KOPT-K1 (cell line): ENCODE measurements around the gene TPX2.
A peak's percentile ranks its signal among the peaks of the same experiment; 100 is the strongest.
"Not testable (repeated sequence)": the region's sequence is repeated elsewhere in the genome, so short reads cannot be mapped to it uniquely, and the experiment has no call there.

Source experiments
- H3K27ac ChIP-seq: fragments of 200-600 bp; sonication (generic); 2 replicates; pipeline ENCODE4 v1.5.1; 2016; ENCODE audit warnings: antibody characterized with exemption, mild to moderate bottlenecking, low read depth, low read length; ENCODE audit not compliant: poor library complexity, severe bottlenecking
- H3K36me3 ChIP-seq: fragments of 200-600 bp; sonication (generic); 2 replicates; pipeline ENCODE4 v1.5.1; 2017; ENCODE audit warnings: antibody characterized with exemption, mild to moderate bottlenecking, low read length, moderate library complexity; ENCODE audit not compliant: insufficient read depth
- H3K9me3 ChIP-seq: fragments of 200-600 bp; sonication (generic); 2 replicates; pipeline ENCODE4 v1.5.1; 2017; ENCODE audit warnings: antibody characterized with exemption, low read length, mild to moderate bottlenecking; ENCODE audit not compliant: insufficient read depth, poor library complexity, severe bottlenecking

TPX2 gene

GRCh38 chr20:31723319-31724078 is 15.6 kb upstream of the TPX2 start:
- no peaks in the 10 kb centered on the region for H3K9me3 ChIP-seq
- peaks cover 34% of the 10 kb centered on the region for H3K36me3 ChIP-seq
- peak overlapping the region; percentile 98 for H3K27ac ChIP-seq

GRCh38 chr20:31731321-31731717 is 7.8 kb upstream of the TPX2 start:
- no peaks in the 10 kb centered on the region for H3K9me3 ChIP-seq
- H3K27ac ChIP-seq: no peak overlapping the region
- no peaks in the 10 kb centered on the region for H3K36me3 ChIP-seq

DNA sequence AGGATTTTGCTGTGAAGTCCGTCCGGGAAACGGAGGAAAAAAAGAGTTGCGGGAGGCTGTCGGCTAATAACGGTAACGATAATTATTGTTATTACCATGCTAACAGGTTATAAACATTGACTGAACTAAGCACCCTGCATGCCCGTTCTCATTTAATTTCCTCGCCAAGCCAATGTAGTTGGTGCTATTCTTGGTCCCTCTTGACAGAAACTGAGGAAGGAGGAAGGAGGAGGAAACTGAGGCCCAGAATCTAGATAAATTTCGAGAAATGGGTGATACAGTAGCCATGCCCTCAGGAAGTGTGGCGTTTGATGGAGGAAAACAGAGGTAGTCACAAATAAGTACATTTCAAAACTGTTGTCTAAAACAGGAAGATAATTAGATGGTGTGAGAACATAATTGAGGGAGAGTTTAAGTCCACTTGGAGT is 474 bp downstream of the TPX2 start:
- peaks cover 38% of the 10 kb centered on the region for H3K36me3 ChIP-seq
- H3K9me3 ChIP-seq: no peaks in the 10 kb centered on the region
- peak overlapping the region; percentile 94 for H3K27ac ChIP-seq

DNA sequence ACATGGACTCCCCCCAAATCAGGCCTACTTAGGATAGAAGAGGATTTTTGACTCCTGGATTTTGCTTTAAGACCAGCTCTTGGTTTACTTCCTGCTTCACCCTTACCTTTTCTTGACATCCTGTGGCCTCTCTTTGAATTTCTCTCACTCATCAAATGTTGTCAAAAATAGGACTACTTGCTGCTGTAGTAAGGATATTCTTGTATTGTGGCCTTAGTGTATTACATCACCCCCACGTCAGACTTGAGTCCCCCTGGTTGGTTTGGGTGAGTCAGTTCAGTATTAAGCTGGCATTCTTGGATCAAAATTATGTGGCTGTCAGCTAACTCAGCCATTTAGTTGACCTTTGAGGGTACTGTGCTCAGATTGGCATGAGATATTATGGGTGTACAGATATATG is 1.1 kb downstream of the TPX2 start:
- Histone ChIP-seq H3K36me3 (peaks cover 44% of the 10 kb centered on the region), H3K9me3 (no peaks in the 10 kb centered on the region), H3K27ac (peak overlapping the region; percentile 94)

DNA sequence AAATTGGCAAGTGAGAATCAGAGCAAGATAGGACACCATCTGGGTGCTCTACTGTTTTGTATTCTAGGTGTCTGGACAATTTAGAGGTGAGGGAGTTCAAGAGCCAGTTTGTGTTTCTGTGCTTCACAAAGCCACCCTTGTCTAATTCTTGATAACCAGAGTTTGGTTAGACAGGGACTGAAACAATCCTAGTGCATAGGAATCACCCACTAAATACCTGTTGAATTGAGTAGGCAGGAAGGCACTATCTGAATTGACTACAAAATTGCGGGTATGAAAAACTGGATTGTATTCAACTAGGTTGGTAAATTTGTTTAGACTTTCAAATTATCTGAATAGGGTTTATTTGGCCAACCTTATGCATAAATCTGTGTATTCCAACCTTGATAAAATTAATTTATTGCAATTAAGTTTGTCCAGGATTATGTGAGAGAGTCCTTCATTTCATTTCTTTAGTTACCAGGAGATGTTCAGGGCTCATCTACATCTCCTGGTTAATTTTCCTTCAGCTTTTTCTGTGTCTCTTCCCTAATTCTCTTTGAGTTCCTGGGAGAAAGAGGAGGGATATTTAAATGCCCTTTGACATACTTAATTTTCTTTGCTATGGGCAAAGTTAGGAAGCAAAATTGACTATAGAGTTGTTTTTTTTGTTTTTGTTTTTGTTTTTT is 1.7 kb downstream of the TPX2 start:
- Histone ChIP-seq H3K9me3 (no peaks in the 10 kb centered on the region), H3K36me3 (peaks cover 50% of the 10 kb centered on the region), H3K27ac (peak overlapping the region; percentile 94)

- Histone ChIP-seq H3K9me3 (no peaks in the 10 kb centered on the region), H3K36me3 (peaks cover 92% of the 10 kb centered on the region), H3K27ac (no peak overlapping the region)
These were observed 7.2 kb downstream of the TPX2 start for GRCh38 chr20:31746068-31746878.

DNA sequence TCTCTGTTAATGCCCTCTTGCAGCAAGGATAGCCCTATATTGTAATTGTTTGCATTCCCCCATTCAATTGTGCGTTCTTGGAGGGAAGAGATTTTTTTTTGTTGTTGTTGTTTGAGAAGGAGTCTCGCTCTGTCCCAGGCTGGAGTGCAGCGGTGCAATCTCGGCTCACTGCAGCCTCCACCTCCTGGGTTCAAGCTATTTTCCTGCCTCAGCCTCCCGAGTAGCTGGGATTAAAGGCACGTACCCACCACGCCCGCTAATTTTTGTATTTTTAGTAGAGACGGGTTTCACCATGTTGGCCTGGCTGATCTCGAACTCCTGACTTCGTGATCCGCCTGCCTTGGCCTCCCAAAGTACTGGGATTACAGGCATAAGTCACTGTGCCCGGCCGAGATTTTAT is 7.9 kb downstream of the TPX2 start:
- H3K27ac ChIP-seq, H3K9me3 ChIP-seq: not testable (repeated sequence)
- H3K36me3 ChIP-seq: peaks cover 94% of the 10 kb centered on the region

DNA sequence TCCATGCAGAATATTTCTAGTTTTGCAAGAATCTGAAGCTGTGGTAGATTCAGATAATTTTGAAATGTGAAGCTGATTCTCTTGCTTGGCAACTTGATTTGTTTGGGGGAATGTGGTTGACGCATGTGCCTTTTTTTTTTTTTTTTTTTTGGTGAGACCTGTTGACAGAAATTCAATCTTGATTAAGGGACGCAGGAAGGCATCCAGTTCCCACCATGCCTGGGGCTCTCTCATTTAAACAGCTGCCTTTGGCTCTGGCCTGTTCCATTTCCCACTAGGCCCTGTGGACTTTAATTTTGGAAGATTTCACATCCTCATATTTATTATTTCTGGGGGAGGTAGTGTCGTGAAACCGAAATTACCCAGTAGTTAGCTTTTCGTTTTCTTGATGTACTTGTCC is 8.6 kb downstream of the TPX2 start:
- peaks cover 94% of the 10 kb centered on the region for H3K36me3 ChIP-seq
- no peak overlapping the region for H3K27ac ChIP-seq
- H3K9me3 ChIP-seq: no peaks in the 10 kb centered on the region

DNA sequence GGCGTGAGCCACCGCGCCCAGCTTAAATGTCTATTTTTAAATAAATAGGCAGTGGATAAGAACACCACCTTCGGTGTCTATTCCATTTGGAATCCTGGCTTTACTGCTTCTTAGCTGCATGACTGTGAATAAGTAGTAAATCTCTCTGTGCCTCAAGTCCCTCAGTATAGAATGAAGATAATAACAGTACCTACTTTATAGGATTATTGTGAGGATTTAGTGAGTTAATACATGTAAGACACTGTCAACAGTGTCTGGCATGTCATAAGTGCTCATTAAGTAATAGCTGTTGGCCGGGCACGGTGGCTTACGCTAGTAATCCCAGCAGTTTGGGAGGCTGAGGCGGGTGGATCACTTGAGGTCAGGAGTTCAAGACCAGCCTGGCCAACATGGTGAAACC is 10.1 kb downstream of the TPX2 start:
- peaks cover 93% of the 10 kb centered on the region for H3K36me3 ChIP-seq
- H3K9me3 ChIP-seq: no peaks in the 10 kb centered on the region

GRCh38 chr20:31751126-31751525 is 12.0 kb downstream of the TPX2 start:
- peaks cover 93% of the 10 kb centered on the region for H3K36me3 ChIP-seq
- no peaks in the 10 kb centered on the region for H3K9me3 ChIP-seq
- no peak overlapping the region for H3K27ac ChIP-seq

More for the DNA sequence above, 10.1 kb downstream of the TPX2 start:
- no peak overlapping the region for H3K27ac ChIP-seq

GRCh38 chr20:31757254-31757653 is 18.2 kb downstream of the TPX2 start:
- Histone ChIP-seq H3K36me3 (peaks cover 99% of the 10 kb centered on the region), H3K27ac (no peak overlapping the region), H3K9me3 (no peaks in the 10 kb centered on the region)

- Histone ChIP-seq H3K36me3 (peaks cover 99% of the 10 kb centered on the region), H3K27ac (no peak overlapping the region), H3K9me3 (no peaks in the 10 kb centered on the region)
These were observed 19.4 kb downstream of the TPX2 start for GRCh38 chr20:31758521-31758920.

GRCh38 chr20:31758991-31759390 is 19.9 kb downstream of the TPX2 start:
- H3K36me3 ChIP-seq: peaks cover 99% of the 10 kb centered on the region
- no peak overlapping the region for H3K27ac ChIP-seq
- no peaks in the 10 kb centered on the region for H3K9me3 ChIP-seq

DNA sequence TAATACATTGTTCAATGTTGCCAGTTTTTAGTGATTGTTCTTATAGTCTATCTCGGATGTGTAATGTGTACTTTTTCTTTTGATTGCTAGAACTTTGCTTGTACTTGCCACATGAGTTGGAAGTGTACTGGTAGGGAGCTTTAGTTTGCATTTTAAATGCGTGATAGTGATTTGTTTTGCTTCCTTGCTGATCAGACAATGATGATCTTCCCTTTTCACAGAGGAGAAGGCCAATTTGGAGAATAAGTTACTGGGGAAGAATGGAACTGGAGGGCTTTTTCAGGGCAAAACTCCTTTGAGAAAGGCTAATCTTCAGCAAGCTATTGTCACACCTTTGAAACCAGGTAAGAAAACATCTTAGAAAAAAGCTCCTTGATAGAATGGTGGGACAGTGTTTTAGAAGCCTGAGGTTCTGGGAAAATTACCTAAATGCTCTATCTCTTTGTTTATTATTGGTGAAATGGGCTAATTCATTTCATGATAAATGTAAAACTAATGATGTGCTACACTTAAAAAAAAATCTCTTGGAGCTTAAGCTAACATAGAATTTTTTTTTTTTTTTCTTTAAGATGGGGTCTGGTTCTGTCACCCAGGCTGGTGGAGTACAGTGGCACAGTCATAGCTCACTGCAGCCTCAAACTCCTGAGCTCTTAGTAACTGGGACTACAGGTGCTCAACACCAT is 20.9 kb downstream of the TPX2 start:
- no peak overlapping the region for H3K27ac ChIP-seq
- H3K36me3 ChIP-seq: peaks cover 99% of the 10 kb centered on the region
- H3K9me3 ChIP-seq: no peaks in the 10 kb centered on the region
